ENCODE results near the gene GSTO2. TPM values are rescaled to one million over a fixed set of nuclear protein-coding genes. Genes with fewer than 3 reads are reported as not detected.

The GSTO2 gene
- total and polyA plus RNA-seq, 2 experiments from 2014 or later: 0.37 to 2.5 TPM

- WGBS (ENCODE audit: low lambda C conversion rate, missing lambda C conversion rate): 83% methylated on average over 19 of the region's 19 CpGs
- Histone ChIP-seq H3K27ac (peak overlapping the region; percentile 61), H3K36me3 (replicated peaks; ENCODE audit: insufficient read depth, low read depth) (no peaks in the 10 kb centered on the region), H3K79me2 (peaks cover 61% of the 10 kb centered on the region), H3K9me3 (ENCODE audit: low read depth) (no peaks in the 10 kb centered on the region), H3K9me2 (replicated peaks; ENCODE audit: insufficient read depth) (no peaks in the 10 kb centered on the region), H3K4me1 (ENCODE audit: insufficient read depth) (peaks cover 13% of the 10 kb centered on the region), H3K27me3 (no peaks in the 10 kb centered on the region), H4K20me1 (ENCODE audit: insufficient read depth, poor library complexity, severe bottlenecking) (peaks cover 3% of the 10 kb centered on the region), H2AFZ (no peak overlapping the region), H3K4me2 (peak overlapping the region; percentile 29), H3K4me3 (no peak overlapping the region)
- no peak for TF ChIP-seq EZH2phosphoT487 (IDR thresholded peaks at IDR 0.05; ENCODE audit: low read depth, severe bottlenecking, unreplicated experiment)
- TF ChIP-seq CTCF (IDR thresholded peaks at IDR 0.05; ENCODE audit: poor library complexity): no peak
- TF ChIP-seq EZH2 (IDR thresholded peaks at IDR 0.05; ENCODE audit: borderline replicate concordance): no peak
- DNase-seq (ENCODE audit: low spot score): peak; percentile 30
Observed at GRCh38 chr10:104318810-104319741, 50.1 kb downstream of the GSTO2 start.

GRCh38 chr10:104321226-104321625 is 52.2 kb downstream of the GSTO2 start:
- H3K36me3 ChIP-seq (replicated peaks; ENCODE audit: insufficient read depth, low read depth): no peaks in the 10 kb centered on the region
- no peaks in the 10 kb centered on the region for H3K9me3 ChIP-seq (ENCODE audit: low read depth)
- TF ChIP-seq EZH2 (IDR thresholded peaks at IDR 0.05; ENCODE audit: borderline replicate concordance) (no peak), EZH2phosphoT487 (IDR thresholded peaks at IDR 0.05; ENCODE audit: low read depth, severe bottlenecking, unreplicated experiment) (no peak), CTCF (IDR thresholded peaks at IDR 0.05; ENCODE audit: poor library complexity) (no peak)
- no peak overlapping the region for H3K27ac ChIP-seq
- no peak overlapping the region for H2AFZ ChIP-seq
- no peak for DNase-seq (ENCODE audit: low spot score)
- no peak overlapping the region for H3K4me2 ChIP-seq
- H4K20me1 ChIP-seq (ENCODE audit: insufficient read depth, poor library complexity, severe bottlenecking): peaks cover 3% of the 10 kb centered on the region
- no peaks in the 10 kb centered on the region for H3K27me3 ChIP-seq
- WGBS (ENCODE audit: low lambda C conversion rate, missing lambda C conversion rate): 93% methylated on average over 6 of the region's 6 CpGs
- H3K9me2 ChIP-seq (replicated peaks; ENCODE audit: insufficient read depth): no peaks in the 10 kb centered on the region
- peaks cover 80% of the 10 kb centered on the region for H3K79me2 ChIP-seq
- no peak overlapping the region for H3K4me3 ChIP-seq
- peaks cover 13% of the 10 kb centered on the region for H3K4me1 ChIP-seq (ENCODE audit: insufficient read depth)

- Histone ChIP-seq H4K20me1 (ENCODE audit: insufficient read depth, poor library complexity, severe bottlenecking) (peaks cover 3% of the 10 kb centered on the region), H2AFZ (no peak overlapping the region), H3K27ac (no peak overlapping the region)
Observed at GRCh38 chr10:104321725-104322415, 52.9 kb downstream of the GSTO2 start.

More at GRCh38 chr10:104321725-104322415, 52.9 kb downstream of the GSTO2 start:
- Histone ChIP-seq H3K4me1 (ENCODE audit: insufficient read depth) (peaks cover 13% of the 10 kb centered on the region), H3K27me3 (no peaks in the 10 kb centered on the region), H3K9me2 (replicated peaks; ENCODE audit: insufficient read depth) (no peaks in the 10 kb centered on the region), H3K36me3 (replicated peaks; ENCODE audit: insufficient read depth, low read depth) (no peaks in the 10 kb centered on the region), H3K4me3 (no peak overlapping the region), H3K79me2 (peaks cover 82% of the 10 kb centered on the region), H3K4me2 (no peak overlapping the region), H3K9me3 (ENCODE audit: low read depth) (no peaks in the 10 kb centered on the region)
- no peak for DNase-seq (ENCODE audit: low spot score)
- WGBS (ENCODE audit: low lambda C conversion rate, missing lambda C conversion rate): 85% methylated on average over 8 of the region's 8 CpGs
- TF ChIP-seq EZH2 (IDR thresholded peaks at IDR 0.05; ENCODE audit: borderline replicate concordance): no peak
- TF ChIP-seq EZH2phosphoT487 (IDR thresholded peaks at IDR 0.05; ENCODE audit: low read depth, severe bottlenecking, unreplicated experiment): no peak
- no peak for TF ChIP-seq CTCF (IDR thresholded peaks at IDR 0.05; ENCODE audit: poor library complexity)

Data from hepatocyte (in vitro differentiated cells).